Astrocyte (in vitro differentiated cells and primary cell): ENCODE results near the gene SMARCC2. TPM values are rescaled to one million over a fixed set of nuclear protein-coding genes. Genes with fewer than 3 reads are reported as not detected.
A peak's percentile ranks its signal among the peaks of the same experiment; 100 is the strongest.

Experiments used
- DNase-seq: peaks from one replicate; pipeline ENCODE4 v3.0.0-alpha.2; 2010; ENCODE audit warnings: low read depth
- FAIRE-seq: peaks from 2 replicates; lab custom pipeline; 2011; peaks lifted over from hg19 to GRCh38; lab: Jason Lieb, UNC
- H2AFZ ChIP-seq: 2 replicates; pipeline ENCODE4 v1.6.0; 2012; ENCODE audit warnings: low read depth, low read length, inconsistent platforms
- H3K27ac ChIP-seq: 2 replicates; pipeline ENCODE4 v1.5.1; 2011; ENCODE audit warnings: low read depth, low read length, inconsistent platforms
- H3K27me3 ChIP-seq: 2 replicates; pipeline ENCODE4 v1.6.0; 2011; ENCODE audit warnings: low read length, inconsistent platforms; ENCODE audit not compliant: insufficient read depth
- H3K36me3 ChIP-seq: 2 replicates; pipeline ENCODE4 v1.5.1; 2011; ENCODE audit warnings: low read length, inconsistent platforms; ENCODE audit not compliant: insufficient read depth
- H3K4me1 ChIP-seq: 2 replicates; pipeline ENCODE4 v1.5.1; 2011; ENCODE audit warnings: low read length, inconsistent platforms; ENCODE audit not compliant: insufficient read depth
- H3K4me2 ChIP-seq: 2 replicates; pipeline ENCODE4 v1.6.0; 2012; ENCODE audit warnings: low read length, inconsistent platforms
- H3K4me3 ChIP-seq: 2 replicates; pipeline ENCODE4 v1.5.1; 2011; ENCODE audit warnings: low read depth, mild to moderate bottlenecking, low read length, inconsistent platforms; ENCODE audit not compliant: insufficient read depth
- H3K79me2 ChIP-seq: 2 replicates; pipeline ENCODE4 v1.6.0; 2012; ENCODE audit warnings: mild to moderate bottlenecking, low read length, inconsistent platforms; ENCODE audit not compliant: insufficient read depth
- H3K9ac ChIP-seq: 2 replicates; pipeline ENCODE4 v1.6.0; 2012; ENCODE audit warnings: mild to moderate bottlenecking, low read length, inconsistent platforms
- H3K9me3 ChIP-seq: 2 replicates; pipeline ENCODE4 v1.5.1; 2012; ENCODE audit warnings: low read depth, mild to moderate bottlenecking, low read length, inconsistent platforms; ENCODE audit not compliant: insufficient read depth
- H4K20me1 ChIP-seq: 2 replicates; pipeline ENCODE4 v1.6.0; 2012; ENCODE audit warnings: low read length, inconsistent platforms; ENCODE audit not compliant: insufficient read depth
- H3K27ac Mint-ChIP-seq: one replicate; pipeline ENCODE4 v1.8.0; 2021; ENCODE audit warnings: mild to moderate bottlenecking, mixed read lengths; ENCODE audit not compliant: unreplicated experiment
- H3K27me3 Mint-ChIP-seq: one replicate; pipeline ENCODE4 v1.8.0; 2021; ENCODE audit warnings: low read depth, mixed read lengths; ENCODE audit not compliant: unreplicated experiment
- H3K36me3 Mint-ChIP-seq: one replicate; pipeline ENCODE4 v1.8.0; 2021; ENCODE audit warnings: low read depth, mixed read lengths; ENCODE audit not compliant: unreplicated experiment
- H3K4me1 Mint-ChIP-seq: one replicate; pipeline ENCODE4 v1.8.0; 2021; ENCODE audit warnings: low read depth, mixed read lengths; ENCODE audit not compliant: unreplicated experiment
- H3K4me3 Mint-ChIP-seq: one replicate; pipeline ENCODE4 v1.8.0; 2021; ENCODE audit warnings: mild to moderate bottlenecking, moderate library complexity, mixed read lengths; ENCODE audit not compliant: unreplicated experiment
- H3K9me3 Mint-ChIP-seq: one replicate; pipeline ENCODE4 v1.8.0; 2021; ENCODE audit warnings: mild to moderate bottlenecking, mixed read lengths; ENCODE audit not compliant: unreplicated experiment
- EZH2 ChIP-seq: IDR thresholded peaks from 2 replicates; pipeline ENCODE4 v1.6.1; 2012; ENCODE audit warnings: mild to moderate bottlenecking, low read length, inconsistent platforms; ENCODE audit not compliant: insufficient read depth
- total RNA-seq: library from RNA; stranded (reverse); gene quantifications from 2 replicates; pipeline ENCODE4 v1.2.1, GENCODE V29; 2021
- TF ChIP-seq, protein P1 (sequence below): IDR thresholded peaks from 2 replicates; pipeline ENCODE4 v1.5.1; 2011; ENCODE audit warnings: low read depth, mild to moderate bottlenecking, inconsistent platforms, low read length, moderate library complexity; ENCODE audit not compliant: insufficient read depth

SMARCC2 gene
- total RNA-seq, 1 donor from 2014 or later = 57.6 TPM

DNA sequence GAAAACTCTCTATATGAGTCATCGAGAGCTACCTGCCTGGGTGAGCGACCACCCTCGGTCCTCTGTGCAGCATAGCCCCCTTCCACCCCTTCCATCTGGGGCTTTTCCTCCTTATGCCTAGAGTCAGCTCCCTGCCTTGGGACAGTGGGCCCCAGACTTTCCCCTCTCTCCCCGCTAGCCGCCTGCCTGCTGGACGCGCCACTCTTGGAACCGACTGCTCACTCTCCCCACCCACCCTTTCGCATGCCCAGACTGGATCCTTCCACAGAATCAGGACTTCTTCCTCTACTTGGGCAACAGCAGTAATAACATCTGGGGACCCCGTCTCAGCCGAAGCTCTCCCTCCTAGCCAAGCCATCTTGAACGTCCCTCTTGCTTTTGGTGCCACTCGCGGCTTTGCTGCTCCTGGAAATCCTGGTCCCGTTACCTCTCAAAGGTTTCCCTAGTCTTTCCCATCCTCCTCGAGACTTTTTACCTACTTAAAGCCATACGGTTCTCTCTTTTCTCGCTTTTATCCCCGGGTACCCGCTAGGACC, 60.5 kb downstream of the SMARCC2 start:
- Mint-ChIP-seq H3K4me3 (peak overlapping the region; percentile 98), H3K36me3 (peaks cover 14% of the 10 kb centered on the region), H3K9me3 (no peaks in the 10 kb centered on the region), H3K27ac (peak overlapping the region; percentile 97), H3K4me1 (peaks cover 22% of the 10 kb centered on the region), H3K27me3 (no peaks in the 10 kb centered on the region)
- TF ChIP-seq, protein P1, sequence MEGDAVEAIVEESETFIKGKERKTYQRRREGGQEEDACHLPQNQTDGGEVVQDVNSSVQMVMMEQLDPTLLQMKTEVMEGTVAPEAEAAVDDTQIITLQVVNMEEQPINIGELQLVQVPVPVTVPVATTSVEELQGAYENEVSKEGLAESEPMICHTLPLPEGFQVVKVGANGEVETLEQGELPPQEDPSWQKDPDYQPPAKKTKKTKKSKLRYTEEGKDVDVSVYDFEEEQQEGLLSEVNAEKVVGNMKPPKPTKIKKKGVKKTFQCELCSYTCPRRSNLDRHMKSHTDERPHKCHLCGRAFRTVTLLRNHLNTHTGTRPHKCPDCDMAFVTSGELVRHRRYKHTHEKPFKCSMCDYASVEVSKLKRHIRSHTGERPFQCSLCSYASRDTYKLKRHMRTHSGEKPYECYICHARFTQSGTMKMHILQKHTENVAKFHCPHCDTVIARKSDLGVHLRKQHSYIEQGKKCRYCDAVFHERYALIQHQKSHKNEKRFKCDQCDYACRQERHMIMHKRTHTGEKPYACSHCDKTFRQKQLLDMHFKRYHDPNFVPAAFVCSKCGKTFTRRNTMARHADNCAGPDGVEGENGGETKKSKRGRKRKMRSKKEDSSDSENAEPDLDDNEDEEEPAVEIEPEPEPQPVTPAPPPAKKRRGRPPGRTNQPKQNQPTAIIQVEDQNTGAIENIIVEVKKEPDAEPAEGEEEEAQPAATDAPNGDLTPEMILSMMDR = no peak
- no peak for TF ChIP-seq EZH2
- Histone ChIP-seq H3K9me3 (no peaks in the 10 kb centered on the region), H3K79me2 (peaks cover 49% of the 10 kb centered on the region), H3K4me2 (peak overlapping the region; percentile 90), H3K4me1 (peaks cover 13% of the 10 kb centered on the region), H3K36me3 (peaks cover 17% of the 10 kb centered on the region), H3K4me3 (peak overlapping the region; percentile 81), H3K9ac (peak overlapping the region; percentile 84), H3K27me3 (no peaks in the 10 kb centered on the region), H4K20me1 (peaks cover 19% of the 10 kb centered on the region), H2AFZ (peak overlapping the region; percentile 49), H3K27ac (peak overlapping the region; percentile 58)
- DNase-seq (no peak), FAIRE-seq (no peak)

GRCh38 chr12:56127888-56128669, 61.2 kb downstream of the SMARCC2 start, which contains the start of gene ESYT1:
ESYT1 (plus strand) TSS chr12:56128267; CDS start chr12:56128320, 53 bp downstream.
- no peaks in the 10 kb centered on the region for H3K9me3 ChIP-seq
- Mint-ChIP-seq H3K9me3 (no peaks in the 10 kb centered on the region), H3K4me1 (peaks cover 22% of the 10 kb centered on the region), H3K4me3 (peak within 1 kb of the TSS; percentile 98), H3K36me3 (peaks cover 11% of the 10 kb centered on the region), H3K27me3 (no peaks in the 10 kb centered on the region), H3K27ac (peak within 1 kb of the TSS; percentile 97)
- H3K4me1 ChIP-seq = peaks cover 13% of the 10 kb centered on the region
- H3K9ac ChIP-seq = peak within 1 kb of the TSS; percentile 84
- DNase-seq = peak; percentile 99
- peaks cover 49% of the 10 kb centered on the region for H3K79me2 ChIP-seq
- peaks cover 19% of the 10 kb centered on the region for H4K20me1 ChIP-seq
- H3K4me2 ChIP-seq = peak within 1 kb of the TSS; percentile 90
- peaks cover 11% of the 10 kb centered on the region for H3K36me3 ChIP-seq
- H2AFZ ChIP-seq = peak within 1 kb of the TSS; percentile 49
- no peak for FAIRE-seq
- H3K27ac ChIP-seq = peak within 1 kb of the TSS; percentile 59
- TF ChIP-seq EZH2 = no peak
- TF ChIP-seq, protein P1 = no peak
- no peaks in the 10 kb centered on the region for H3K27me3 ChIP-seq
- peak within 1 kb of the TSS; percentile 81 for H3K4me3 ChIP-seq
